ENCODE data around the gene LRCH1. TPM values are rescaled to one million over a fixed set of nuclear protein-coding genes. Genes with fewer than 3 reads are reported as not detected.

Gene LRCH1
- total RNA-seq, 1 experiment from 2014 or later = 16.5 TPM

DNA sequence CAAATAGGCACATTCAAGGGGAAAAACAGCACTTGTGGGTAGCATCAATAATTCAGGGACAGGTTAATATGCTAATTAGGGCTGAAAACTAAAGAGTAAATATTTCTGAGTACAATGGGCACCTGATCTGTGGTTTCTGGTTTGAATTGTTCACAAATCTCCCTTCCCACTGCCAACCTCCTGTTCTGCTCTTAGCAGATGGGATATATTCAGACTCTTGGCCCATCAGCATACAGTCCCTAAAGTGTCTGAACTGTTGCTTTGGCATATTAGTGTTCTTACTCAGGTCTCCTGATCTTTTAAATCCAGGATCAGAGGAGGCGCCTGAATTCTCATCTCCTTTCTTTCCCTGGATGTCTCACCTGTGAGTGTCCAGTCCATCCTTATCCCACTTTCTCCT, 8.2 kb upstream of the LRCH1 start:
- no peak overlapping the region for H3K27ac Mint-ChIP-seq (ENCODE audit: low read depth, unreplicated experiment)
- POLR2A ChIA-PET = no interaction called here
- H3K27me3 Mint-ChIP-seq (ENCODE audit: insufficient read depth, unreplicated experiment) = no peaks in the 10 kb centered on the region

DNA sequence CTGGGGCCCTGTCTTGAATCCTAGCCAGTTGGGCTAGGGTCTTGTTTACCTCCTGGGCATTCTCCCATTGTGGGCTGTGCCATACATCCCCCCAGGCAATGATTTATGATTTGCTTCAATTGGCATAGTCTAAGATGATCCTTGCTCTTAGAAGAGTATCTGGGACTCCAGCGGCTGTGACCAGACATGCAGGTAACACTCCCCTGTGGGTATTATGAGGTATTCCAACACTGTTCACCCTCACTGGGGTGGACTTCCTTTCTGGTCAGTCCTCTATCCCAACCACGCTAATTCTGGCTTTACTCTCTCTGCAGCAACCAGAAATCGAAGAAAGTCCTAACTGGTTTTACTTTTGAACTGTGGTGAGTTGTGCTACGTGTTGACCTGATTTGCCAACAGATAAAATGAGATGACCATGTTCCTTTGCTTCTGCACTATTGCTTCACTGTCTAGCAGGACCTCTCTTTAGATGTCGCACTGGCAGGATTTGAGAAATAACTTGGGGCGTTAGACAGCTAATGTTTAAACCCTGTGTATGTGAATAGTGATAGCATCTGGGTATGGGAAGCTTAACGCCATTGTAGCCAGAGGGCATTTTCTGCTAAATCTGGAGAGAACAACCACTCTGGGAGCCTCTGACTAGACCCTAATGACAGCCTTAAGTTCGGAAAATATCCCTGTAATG, 6.7 kb upstream of the LRCH1 start:
- H3K27me3 Mint-ChIP-seq (ENCODE audit: insufficient read depth, unreplicated experiment) = no peaks in the 10 kb centered on the region
- TF ChIP-seq, protein P1, sequence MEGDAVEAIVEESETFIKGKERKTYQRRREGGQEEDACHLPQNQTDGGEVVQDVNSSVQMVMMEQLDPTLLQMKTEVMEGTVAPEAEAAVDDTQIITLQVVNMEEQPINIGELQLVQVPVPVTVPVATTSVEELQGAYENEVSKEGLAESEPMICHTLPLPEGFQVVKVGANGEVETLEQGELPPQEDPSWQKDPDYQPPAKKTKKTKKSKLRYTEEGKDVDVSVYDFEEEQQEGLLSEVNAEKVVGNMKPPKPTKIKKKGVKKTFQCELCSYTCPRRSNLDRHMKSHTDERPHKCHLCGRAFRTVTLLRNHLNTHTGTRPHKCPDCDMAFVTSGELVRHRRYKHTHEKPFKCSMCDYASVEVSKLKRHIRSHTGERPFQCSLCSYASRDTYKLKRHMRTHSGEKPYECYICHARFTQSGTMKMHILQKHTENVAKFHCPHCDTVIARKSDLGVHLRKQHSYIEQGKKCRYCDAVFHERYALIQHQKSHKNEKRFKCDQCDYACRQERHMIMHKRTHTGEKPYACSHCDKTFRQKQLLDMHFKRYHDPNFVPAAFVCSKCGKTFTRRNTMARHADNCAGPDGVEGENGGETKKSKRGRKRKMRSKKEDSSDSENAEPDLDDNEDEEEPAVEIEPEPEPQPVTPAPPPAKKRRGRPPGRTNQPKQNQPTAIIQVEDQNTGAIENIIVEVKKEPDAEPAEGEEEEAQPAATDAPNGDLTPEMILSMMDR (IDR thresholded peaks at IDR 0.05; ENCODE audit: unreplicated experiment) = no peak
- ChIA-PET CTCF (no interaction called here), POLR2A (no interaction called here)
- no peak for DNase-seq (ENCODE audit: unreplicated experiment)
- H3K9me3 Mint-ChIP-seq (ENCODE audit: unreplicated experiment) = no peaks in the 10 kb centered on the region
- intact Hi-C loops (cut with micrococcal nuclease) = no loop called here
- no peak overlapping the region for H3K4me3 Mint-ChIP-seq (ENCODE audit: unreplicated experiment)
- no TSS peak for BruUV-seq (replicated peaks)
- H3K4me1 Mint-ChIP-seq (ENCODE audit: insufficient read depth, unreplicated experiment) = no peaks in the 10 kb centered on the region
- H3K36me3 Mint-ChIP-seq (ENCODE audit: insufficient read depth, unreplicated experiment) = no peaks in the 10 kb centered on the region
- no peak overlapping the region for H3K27ac Mint-ChIP-seq (ENCODE audit: low read depth, unreplicated experiment)

More for the DNA sequence above, 8.2 kb upstream of the LRCH1 start:
- H3K4me1 Mint-ChIP-seq (ENCODE audit: insufficient read depth, unreplicated experiment) = no peaks in the 10 kb centered on the region
- no peaks in the 10 kb centered on the region for H3K9me3 Mint-ChIP-seq (ENCODE audit: unreplicated experiment)
- H3K4me3 Mint-ChIP-seq (ENCODE audit: unreplicated experiment) = no peak overlapping the region
- intact Hi-C loops (cut with micrococcal nuclease) = no loop called here
- DNase-seq (ENCODE audit: unreplicated experiment) = no peak
- BruUV-seq (replicated peaks) = no TSS peak
- CTCF ChIA-PET = no interaction called here
- no peaks in the 10 kb centered on the region for H3K36me3 Mint-ChIP-seq (ENCODE audit: insufficient read depth, unreplicated experiment)
- TF ChIP-seq, protein P1 (IDR thresholded peaks at IDR 0.05; ENCODE audit: unreplicated experiment) = no peak

DNA sequence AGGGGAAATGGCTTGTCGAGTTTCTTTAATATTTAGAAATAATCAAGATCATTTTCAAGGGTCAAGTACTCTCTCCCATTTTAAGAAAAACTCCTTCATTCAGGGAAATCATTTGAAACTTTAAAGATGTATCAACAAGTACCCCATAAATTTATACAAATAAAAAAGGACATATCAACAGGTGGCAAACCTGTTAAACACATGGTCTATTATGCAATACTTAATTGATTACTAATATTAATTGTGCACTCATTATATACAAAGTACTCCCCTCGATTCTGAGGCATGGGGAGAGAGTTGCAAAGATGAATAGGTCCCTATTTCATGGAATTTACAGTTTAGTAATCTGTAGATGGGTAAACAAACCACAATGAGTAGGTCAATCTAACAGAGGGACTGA, 2.1 kb upstream of the LRCH1 start:
- no peak overlapping the region for H3K27ac Mint-ChIP-seq (ENCODE audit: low read depth, unreplicated experiment)
- POLR2A ChIA-PET = interaction anchor here (0.7 to 3.7 kb wide), 6 partner anchors 45 to 168 kb away, joined by 3 to 40 read pairs (median 6); partner anchors contain the start of gene RUBCNL
- H3K4me3 Mint-ChIP-seq (ENCODE audit: unreplicated experiment) = no peak overlapping the region

More for the DNA sequence above, 2.1 kb upstream of the LRCH1 start:
- intact Hi-C loops (cut with micrococcal nuclease) = loop anchor here (1.0 to 5.0 kb wide), 3 partner anchors 58 to 246 kb away; partner anchors contain the start of gene ESD
- CTCF ChIA-PET = interaction anchor here (0.6 to 3.9 kb wide), 16 partner anchors 9 to 1984 kb away, joined by 3 to 57 read pairs (median 6); no protein-coding TSS in a partner anchor
- TF ChIP-seq, protein P1 (IDR thresholded peaks at IDR 0.05; ENCODE audit: unreplicated experiment) = no peak
- no peaks in the 10 kb centered on the region for H3K9me3 Mint-ChIP-seq (ENCODE audit: unreplicated experiment)
- H3K36me3 Mint-ChIP-seq (ENCODE audit: insufficient read depth, unreplicated experiment) = peaks cover 4% of the 10 kb centered on the region
- DNase-seq (ENCODE audit: unreplicated experiment) = no peak
- no peaks in the 10 kb centered on the region for H3K27me3 Mint-ChIP-seq (ENCODE audit: insufficient read depth, unreplicated experiment)
- BruUV-seq (replicated peaks) = no TSS peak
- H3K4me1 Mint-ChIP-seq (ENCODE audit: insufficient read depth, unreplicated experiment) = peaks cover 18% of the 10 kb centered on the region
